ENCODE measurements around the gene RCBTB2. TPM values are rescaled to one million over a fixed set of nuclear protein-coding genes. Genes with fewer than 3 reads are reported as not detected.

Gene RCBTB2
- total RNA-seq, 1 donor from 2014 or later, result 2.0 TPM

DNA sequence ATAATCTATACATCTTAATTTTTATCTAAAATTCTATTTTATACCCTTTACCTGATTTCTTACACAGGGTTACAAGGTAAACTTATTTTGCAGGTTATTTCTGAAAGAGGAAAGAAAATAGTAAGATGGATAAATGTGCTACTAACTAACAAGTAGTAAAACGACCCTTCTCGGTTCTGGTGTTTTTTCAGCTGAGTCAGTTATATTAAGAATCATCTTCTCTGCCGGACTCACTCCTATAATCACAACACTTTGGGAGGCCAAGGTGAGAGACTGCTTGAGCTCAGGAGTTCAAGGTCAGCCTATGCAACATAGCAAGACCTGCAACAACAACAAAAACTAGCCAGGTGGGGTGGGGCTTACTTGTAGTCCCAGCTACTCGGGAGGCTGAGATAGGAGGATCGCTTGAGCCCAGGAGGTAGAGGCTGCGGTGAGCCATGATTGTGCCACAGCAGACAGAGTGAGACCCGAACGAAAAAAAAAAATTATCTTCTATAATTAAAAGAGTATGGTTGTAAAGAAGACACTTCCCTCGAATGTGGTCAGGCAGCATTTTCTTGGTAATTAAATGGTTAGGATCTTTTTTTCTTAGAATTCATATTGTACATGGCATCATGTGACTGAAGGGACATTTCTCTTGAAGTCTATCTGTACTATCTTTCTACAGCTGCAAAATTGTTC, 27.9 kb upstream of the RCBTB2 start:
- H3K27me3 Mint-ChIP-seq (ENCODE audit: insufficient read depth), result peaks cover 67% of the 10 kb centered on the region
- intact Hi-C loops (cut with micrococcal nuclease), result loop anchor here (10.0 kb wide), 1 partner anchor 324 kb away; no protein-coding TSS in a partner anchor
- H3K4me1 Mint-ChIP-seq (ENCODE audit: low read depth), result peaks cover 56% of the 10 kb centered on the region
- no peak overlapping the region for H3K4me3 Mint-ChIP-seq
- no peak for DNase-seq (ENCODE audit: low spot score)
- H3K27ac Mint-ChIP-seq, result no peak overlapping the region
- peaks cover 20% of the 10 kb centered on the region for H3K9me3 Mint-ChIP-seq
- peaks cover 10% of the 10 kb centered on the region for H3K36me3 Mint-ChIP-seq (ENCODE audit: low read depth)

- peaks cover 50% of the 10 kb centered on the region for H3K4me1 Mint-ChIP-seq (ENCODE audit: low read depth)
- H3K4me3 Mint-ChIP-seq, result no peak overlapping the region
- H3K27ac Mint-ChIP-seq, result no peak overlapping the region
- H3K9me3 Mint-ChIP-seq, result peaks cover 28% of the 10 kb centered on the region
- peaks cover 11% of the 10 kb centered on the region for H3K36me3 Mint-ChIP-seq (ENCODE audit: low read depth)
- intact Hi-C loops (cut with micrococcal nuclease), result loop anchor here (10.0 kb wide), 1 partner anchor 325 kb away; no protein-coding TSS in a partner anchor
- H3K27me3 Mint-ChIP-seq (ENCODE audit: insufficient read depth), result peaks cover 61% of the 10 kb centered on the region
- DNase-seq (ENCODE audit: low spot score), result no peak
Observed at GRCh38 chr13:48559638-48560320, 26.9 kb upstream of the RCBTB2 start.

- H3K4me3 Mint-ChIP-seq, result no peak overlapping the region
- no peak overlapping the region for H3K27ac Mint-ChIP-seq
- H3K36me3 Mint-ChIP-seq (ENCODE audit: low read depth), result peaks cover 11% of the 10 kb centered on the region
- peaks cover 43% of the 10 kb centered on the region for H3K9me3 Mint-ChIP-seq
- peaks cover 56% of the 10 kb centered on the region for H3K27me3 Mint-ChIP-seq (ENCODE audit: insufficient read depth)
- DNase-seq (ENCODE audit: low spot score), result no peak
- intact Hi-C loops (cut with micrococcal nuclease), result no loop called here
- H3K4me1 Mint-ChIP-seq (ENCODE audit: low read depth), result peaks cover 23% of the 10 kb centered on the region
Observed at GRCh38 chr13:48556817-48557216, 23.9 kb upstream of the RCBTB2 start.

GRCh38 chr13:48555441-48555840, 22.6 kb upstream of the RCBTB2 start:
- Mint-ChIP-seq H3K27ac (no peak overlapping the region), H3K36me3 (ENCODE audit: low read depth) (peaks cover 11% of the 10 kb centered on the region), H3K27me3 (ENCODE audit: insufficient read depth) (peaks cover 50% of the 10 kb centered on the region), H3K4me1 (ENCODE audit: low read depth) (peaks cover 12% of the 10 kb centered on the region), H3K9me3 (peaks cover 51% of the 10 kb centered on the region), H3K4me3 (no peak overlapping the region)
- intact Hi-C loops (cut with micrococcal nuclease), result no loop called here
- DNase-seq (ENCODE audit: low spot score), result no peak

GRCh38 chr13:48551329-48551728, 18.4 kb upstream of the RCBTB2 start:
- peaks cover 12% of the 10 kb centered on the region for H3K36me3 Mint-ChIP-seq (ENCODE audit: low read depth)
- H3K4me3 Mint-ChIP-seq, result no peak overlapping the region
- peaks cover 47% of the 10 kb centered on the region for H3K9me3 Mint-ChIP-seq
- H3K27me3 Mint-ChIP-seq (ENCODE audit: insufficient read depth), result peaks cover 34% of the 10 kb centered on the region
- intact Hi-C loops (cut with micrococcal nuclease), result no loop called here
- H3K27ac Mint-ChIP-seq, result no peak overlapping the region
- no peaks in the 10 kb centered on the region for H3K4me1 Mint-ChIP-seq (ENCODE audit: low read depth)
- no peak for DNase-seq (ENCODE audit: low spot score)

GRCh38 chr13:48549658-48550057, 16.8 kb upstream of the RCBTB2 start:
- H3K27ac Mint-ChIP-seq, result no peak overlapping the region
- H3K36me3 Mint-ChIP-seq (ENCODE audit: low read depth), result peaks cover 6% of the 10 kb centered on the region
- H3K27me3 Mint-ChIP-seq (ENCODE audit: insufficient read depth), result peaks cover 29% of the 10 kb centered on the region
- no peak for DNase-seq (ENCODE audit: low spot score)
- no peaks in the 10 kb centered on the region for H3K4me1 Mint-ChIP-seq (ENCODE audit: low read depth)
- intact Hi-C loops (cut with micrococcal nuclease), result no loop called here
- H3K9me3 Mint-ChIP-seq, result peaks cover 36% of the 10 kb centered on the region
- no peak overlapping the region for H3K4me3 Mint-ChIP-seq

- Mint-ChIP-seq H3K9me3 (peaks cover 29% of the 10 kb centered on the region), H3K27me3 (ENCODE audit: insufficient read depth) (peaks cover 28% of the 10 kb centered on the region), H3K27ac (no peak overlapping the region), H3K36me3 (ENCODE audit: low read depth) (peaks cover 6% of the 10 kb centered on the region), H3K4me3 (no peak overlapping the region), H3K4me1 (ENCODE audit: low read depth) (no peaks in the 10 kb centered on the region)
- DNase-seq (ENCODE audit: low spot score), result no peak
- intact Hi-C loops (cut with micrococcal nuclease), result no loop called here
Observed at GRCh38 chr13:48547663-48548092, 14.8 kb upstream of the RCBTB2 start.

GRCh38 chr13:48545608-48546007, 12.7 kb upstream of the RCBTB2 start:
- DNase-seq (ENCODE audit: low spot score), result no peak
- H3K36me3 Mint-ChIP-seq (ENCODE audit: low read depth), result peaks cover 7% of the 10 kb centered on the region
- H3K27ac Mint-ChIP-seq, result no peak overlapping the region
- peaks cover 14% of the 10 kb centered on the region for H3K9me3 Mint-ChIP-seq
- peaks cover 25% of the 10 kb centered on the region for H3K27me3 Mint-ChIP-seq (ENCODE audit: insufficient read depth)
- intact Hi-C loops (cut with micrococcal nuclease), result no loop called here
- H3K4me3 Mint-ChIP-seq, result no peak overlapping the region
- H3K4me1 Mint-ChIP-seq (ENCODE audit: low read depth), result no peaks in the 10 kb centered on the region

GRCh38 chr13:48542581-48543341, 9.9 kb upstream of the RCBTB2 start:
- H3K4me1 Mint-ChIP-seq (ENCODE audit: low read depth), result no peaks in the 10 kb centered on the region
- H3K36me3 Mint-ChIP-seq (ENCODE audit: low read depth), result peaks cover 6% of the 10 kb centered on the region

GRCh38 chr13:48542138-48542537, 9.3 kb upstream of the RCBTB2 start:
- no peak overlapping the region for H3K27ac Mint-ChIP-seq
- H3K4me3 Mint-ChIP-seq, result no peak overlapping the region
- peaks cover 6% of the 10 kb centered on the region for H3K36me3 Mint-ChIP-seq (ENCODE audit: low read depth)
- DNase-seq (ENCODE audit: low spot score), result no peak
- H3K27me3 Mint-ChIP-seq (ENCODE audit: insufficient read depth), result peaks cover 16% of the 10 kb centered on the region
- H3K4me1 Mint-ChIP-seq (ENCODE audit: low read depth), result no peaks in the 10 kb centered on the region
- peaks cover 6% of the 10 kb centered on the region for H3K9me3 Mint-ChIP-seq
- intact Hi-C loops (cut with micrococcal nuclease), result no loop called here

More at GRCh38 chr13:48542581-48543341, 9.9 kb upstream of the RCBTB2 start:
- Mint-ChIP-seq H3K27me3 (ENCODE audit: insufficient read depth) (peaks cover 13% of the 10 kb centered on the region), H3K9me3 (peaks cover 6% of the 10 kb centered on the region), H3K27ac (no peak overlapping the region), H3K4me3 (no peak overlapping the region)
- intact Hi-C loops (cut with micrococcal nuclease), result no loop called here
- no peak for DNase-seq (ENCODE audit: low spot score)

DNA sequence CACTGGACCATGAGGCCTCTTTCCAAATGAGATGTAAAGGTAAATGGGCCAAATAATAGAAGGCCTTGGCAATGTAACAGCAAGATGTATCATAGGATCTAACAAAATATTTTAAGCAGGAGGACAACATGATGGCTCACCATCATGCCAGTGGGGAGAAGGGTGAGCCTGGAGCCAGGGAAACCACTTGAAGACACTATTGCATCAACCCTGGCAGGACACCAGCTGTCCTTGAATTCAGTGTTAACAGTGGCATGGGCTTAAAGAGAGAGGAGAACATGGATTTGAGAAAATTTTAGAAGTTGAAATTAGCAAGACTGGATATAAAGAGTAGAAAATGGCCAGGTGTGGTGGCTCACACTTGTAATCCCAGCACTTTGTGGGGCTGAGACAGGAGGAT, 6.7 kb upstream of the RCBTB2 start:
- peaks cover 10% of the 10 kb centered on the region for H3K9me3 Mint-ChIP-seq
- no peaks in the 10 kb centered on the region for H3K4me1 Mint-ChIP-seq (ENCODE audit: low read depth)
- intact Hi-C loops (cut with micrococcal nuclease), result loop anchor here (10.0 kb wide), 1 partner anchor 435 kb away; the partner anchor contains the start of gene FNDC3A
- H3K4me3 Mint-ChIP-seq, result no peak overlapping the region
- no peak for DNase-seq (ENCODE audit: low spot score)
- H3K27ac Mint-ChIP-seq, result no peak overlapping the region
- H3K36me3 Mint-ChIP-seq (ENCODE audit: low read depth), result peaks cover 6% of the 10 kb centered on the region
- H3K27me3 Mint-ChIP-seq (ENCODE audit: insufficient read depth), result peaks cover 16% of the 10 kb centered on the region

DNA sequence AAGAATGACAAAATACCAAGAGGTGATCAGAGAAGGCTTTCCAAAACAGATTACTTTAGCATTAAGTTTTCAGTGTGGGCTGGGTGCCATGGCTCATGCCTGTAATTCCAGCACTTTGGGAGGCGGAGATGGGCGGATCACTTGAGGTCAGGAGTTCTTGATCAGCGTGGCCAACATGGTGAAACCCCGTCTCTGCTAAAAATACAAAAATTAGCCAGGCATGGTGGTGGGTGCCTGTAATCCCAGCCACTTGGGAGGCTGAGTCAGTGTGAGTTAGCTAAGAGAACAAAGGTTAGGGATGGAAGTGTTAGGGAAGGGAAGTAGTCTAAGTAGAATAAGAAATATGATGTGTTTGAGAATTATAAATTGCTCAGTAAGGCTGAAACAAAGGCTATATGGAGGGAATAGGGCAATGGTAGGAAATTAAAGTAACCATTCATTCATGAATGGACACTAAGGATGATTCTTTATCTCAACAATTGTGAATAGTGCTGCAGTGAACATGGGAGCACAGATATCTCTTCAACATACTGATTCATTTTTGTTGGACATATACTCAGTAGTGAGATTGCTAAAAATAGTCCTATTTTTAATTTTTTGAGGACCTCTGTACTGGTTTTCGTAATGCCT, 3.9 kb upstream of the RCBTB2 start:
- intact Hi-C loops (cut with micrococcal nuclease), result loop anchor here (10.0 kb wide), 1 partner anchor 438 kb away; the partner anchor contains the start of gene FNDC3A
- no peak overlapping the region for H3K4me3 Mint-ChIP-seq

More for the DNA sequence above, 3.9 kb upstream of the RCBTB2 start:
- DNase-seq (ENCODE audit: low spot score), result no peak
- H3K9me3 Mint-ChIP-seq, result peaks cover 10% of the 10 kb centered on the region
- H3K4me1 Mint-ChIP-seq (ENCODE audit: low read depth), result peaks cover 17% of the 10 kb centered on the region
- H3K27me3 Mint-ChIP-seq (ENCODE audit: insufficient read depth), result peaks cover 17% of the 10 kb centered on the region
- H3K36me3 Mint-ChIP-seq (ENCODE audit: low read depth), result peaks cover 6% of the 10 kb centered on the region
- no peak overlapping the region for H3K27ac Mint-ChIP-seq
